GM12873 (cell line): ENCODE measurements around the gene KCNAB1.

Source experiments
- CTCF ChIP-seq: IDR thresholded peaks from 2 replicates; pipeline ENCODE4 v1.5.1; 2012; ENCODE audit warnings: low read depth, mild to moderate bottlenecking, moderate library complexity, low read length, control low read depth; ENCODE audit not compliant: insufficient read depth; ENCODE audit errors: missing control alignments

The KCNAB1 gene

GRCh38 chr3:156106721-156107373 lies 13.5 kb upstream of the KCNAB1 start:
- no peak for TF ChIP-seq CTCF

- TF ChIP-seq CTCF, result no peak
Measured at GRCh38 chr3:156107504-156107903, 12.9 kb upstream of the KCNAB1 start.

- TF ChIP-seq CTCF, result no peak
Measured at GRCh38 chr3:156108616-156109015, 11.8 kb upstream of the KCNAB1 start.

- TF ChIP-seq CTCF, result no peak
Measured at GRCh38 chr3:156109989-156110388, 10.4 kb upstream of the KCNAB1 start.

- no peak for TF ChIP-seq CTCF
Measured at GRCh38 chr3:156126467-156126866, 6.1 kb downstream of the KCNAB1 start.

- TF ChIP-seq CTCF, result no peak
Measured at GRCh38 chr3:156131241-156131640, 10.9 kb downstream of the KCNAB1 start.

- TF ChIP-seq CTCF, result no peak
Measured at GRCh38 chr3:156131799-156132198, 11.4 kb downstream of the KCNAB1 start.
